GM23338 (cell line): ENCODE results near the gene CD34. TPM values are rescaled to one million over a fixed set of nuclear protein-coding genes. Genes with fewer than 3 reads are reported as not detected.

ENCODE experiments used
- ATAC-seq: fragments of 200-7000 bp; cut with Tn5 transposase; 3 replicates; pipeline ENCODE4 v1.9.1; 2020
- DNase-seq: peaks from one replicate; pipeline ENCODE4 v3.0.0-alpha.2; 2015; ENCODE audit warnings: low spot score
- H2AFZ ChIP-seq: fragments of 200-600 bp; sonication (generic); 2 replicates; pipeline ENCODE4 v1.8.0; 2016; ENCODE audit warnings: antibody characterized with exemption, mild to moderate bottlenecking, moderate library complexity
- H3F3A ChIP-seq: fragments of 200-600 bp; sonication (generic); replicated peaks from 2 replicates; pipeline ENCODE4 v1.8.0; 2017; ENCODE audit warnings: antibody characterized with exemption, mixed run types, low read depth
- H3K27ac ChIP-seq: fragments of 200-600 bp; sonication (generic); 2 replicates; pipeline ENCODE4 v1.6.1; 2016; ENCODE audit warnings: low read depth
- H3K27me3 ChIP-seq: fragments of 200-600 bp; sonication (generic); 2 replicates; pipeline ENCODE4 v1.8.0; 2016; ENCODE audit warnings: mild to moderate bottlenecking, mixed run types, moderate library complexity; ENCODE audit not compliant: insufficient read depth
- H3K36me3 ChIP-seq: fragments of 200-600 bp; sonication (generic); 2 replicates; pipeline ENCODE4 v1.8.0; 2016; ENCODE audit warnings: mild to moderate bottlenecking; ENCODE audit not compliant: insufficient read depth
- H3K4me1 ChIP-seq: fragments of 200-600 bp; sonication (generic); 2 replicates; pipeline ENCODE4 v1.8.0; 2016; ENCODE audit warnings: mild to moderate bottlenecking, moderate library complexity; ENCODE audit not compliant: insufficient read depth
- H3K4me2 ChIP-seq: fragments of 200-600 bp; sonication (generic); 2 replicates; pipeline ENCODE4 v1.7.1; 2017; ENCODE audit warnings: mixed run types
- H3K4me3 ChIP-seq: fragments of 200-600 bp; sonication (generic); 2 replicates; pipeline ENCODE4 v1.6.1; 2016; ENCODE audit warnings: mixed run types
- H3K79me2 ChIP-seq: fragments of 200-600 bp; sonication (generic); replicated peaks from 2 replicates; pipeline ENCODE4 v1.8.0; 2017; ENCODE audit warnings: mild to moderate bottlenecking; ENCODE audit not compliant: insufficient read depth
- H3K9me2 ChIP-seq: fragments of 200-600 bp; sonication (generic); 2 replicates; pipeline ENCODE4 v1.8.0; 2017; ENCODE audit not compliant: insufficient read depth
- H4K20me1 ChIP-seq: fragments of 200-600 bp; sonication (generic); replicated peaks from 2 replicates; pipeline ENCODE4 v1.8.0; 2017; ENCODE audit warnings: mild to moderate bottlenecking; ENCODE audit not compliant: insufficient read depth
- H3K27ac Mint-ChIP-seq: 2 replicates; pipeline ENCODE4 v1.8.0; 2020; ENCODE audit warnings: inconsistent platforms, mild to moderate bottlenecking, moderate library complexity, mixed read lengths
- H3K27me3 Mint-ChIP-seq: 3 replicates; pipeline ENCODE4 v1.8.0; 2022; ENCODE audit warnings: low read depth, mild to moderate bottlenecking, moderate library complexity, mixed read lengths, inconsistent platforms; ENCODE audit not compliant: insufficient read depth, poor library complexity
- H3K36me3 Mint-ChIP-seq: 3 replicates; pipeline ENCODE4 v1.8.0; 2021; ENCODE audit warnings: low read depth, mild to moderate bottlenecking, inconsistent platforms, moderate library complexity, mixed read lengths
- H3K4me1 Mint-ChIP-seq: 3 replicates; pipeline ENCODE4 v1.8.0; 2020; ENCODE audit warnings: mild to moderate bottlenecking, inconsistent platforms, mixed read lengths
- H3K4me3 Mint-ChIP-seq: 3 replicates; pipeline ENCODE4 v1.8.0; 2021; ENCODE audit warnings: moderate library complexity, mild to moderate bottlenecking, inconsistent platforms, mixed read lengths
- H3K9me3 Mint-ChIP-seq: 3 replicates; pipeline ENCODE4 v1.8.0; 2020; ENCODE audit warnings: moderate library complexity, mild to moderate bottlenecking, inconsistent platforms, mixed read lengths
- CREB1 ChIP-seq: fragments of 250-450 bp; sonication (Bioruptor Pico); IDR thresholded peaks from 2 replicates; pipeline ENCODE4 v1.5.0; 2020; ENCODE audit warnings: low read depth, mild to moderate bottlenecking, moderate library complexity
- EZH2 ChIP-seq: fragments of 200-600 bp; sonication (generic); IDR thresholded peaks from one replicate; pipeline ENCODE4 v1.8.0; 2017; ENCODE audit warnings: antibody characterized with exemption, mild to moderate bottlenecking, low read depth; ENCODE audit not compliant: unreplicated experiment
- EZH2phosphoT487 ChIP-seq: fragments of 200-600 bp; sonication (generic); IDR thresholded peaks from one replicate; pipeline ENCODE4 v1.8.1; 2018; ENCODE audit warnings: antibody characterized with exemption; ENCODE audit not compliant: unreplicated experiment
- JUNB ChIP-seq: IDR thresholded peaks from one replicate; pipeline ENCODE4 v1.6.1; 2016; ENCODE audit warnings: antibody characterized with exemption; ENCODE audit not compliant: unreplicated experiment
- NANOG ChIP-seq: IDR thresholded peaks from 2 replicates; pipeline ENCODE4 v1.6.1; 2016; ENCODE audit warnings: antibody characterized with exemption, borderline replicate concordance
- POLR2AphosphoS5 ChIP-seq: IDR thresholded peaks from 2 replicates; pipeline ENCODE4 v1.6.1; 2016; ENCODE audit warnings: antibody characterized with exemption, low read depth
- STAT1 ChIP-seq: IDR thresholded peaks from one replicate; pipeline ENCODE4 v1.6.1; 2016; ENCODE audit warnings: antibody characterized with exemption; ENCODE audit not compliant: unreplicated experiment
- ZNF114 ChIP-seq: fragments of 250-450 bp; sonication (Bioruptor Pico); IDR thresholded peaks from 2 replicates; pipeline ENCODE4 v1.5.0; 2020; ENCODE audit warnings: mild to moderate bottlenecking, moderate library complexity
- ZNF331 ChIP-seq: fragments of 250-450 bp; sonication (Bioruptor Pico); IDR thresholded peaks from 2 replicates; pipeline ENCODE4 v1.5.0; 2020; ENCODE audit warnings: low read depth, mild to moderate bottlenecking, moderate library complexity
- polyA plus RNA-seq: library from polyadenylated mRNA; unstranded; fragments of >200 nt; fragmentation: Nextera tagmentation; extraction: Ambion mirVana; gene quantifications from 2 replicates; pipeline ENCODE4 v1.2.1, GENCODE V29; 2016
- total RNA-seq: library from RNA; depleted of rRNA; stranded (reverse); fragments of >200 nt; shearing (Covaris generic); gene quantifications from 2 replicates; pipeline ENCODE4 v1.2.3, GENCODE V29; 2014
- TF ChIP-seq, protein P1 (sequence below): IDR thresholded peaks from 2 replicates; pipeline ENCODE4 v1.6.1; 2016; ENCODE audit warnings: antibody characterized with exemption
- TF ChIP-seq, protein P2 (sequence below), 2 experiments: fragments of 200-600 bp in 1 of 2; sonication (generic) in 1 of 2; conservative IDR thresholded peaks; 2 replicates each; pipeline versions ENCODE4 v1.5.1 to v1.6.1; 2016 to 2017; ENCODE audit warnings: antibody characterized with exemption in 2 of 2, low read depth in 2 of 2, mild to moderate bottlenecking in 2 of 2, moderate library complexity in 1 of 2
- TF ChIP-seq, protein P3 (sequence below): IDR thresholded peaks from one replicate; pipeline ENCODE4 v1.6.1; 2018; ENCODE audit warnings: antibody characterized with exemption; ENCODE audit not compliant: unreplicated experiment
- TF ChIP-seq, protein P4 (sequence below): fragments of 250-450 bp; sonication (Bioruptor Pico); IDR thresholded peaks from 2 replicates; pipeline ENCODE4 v1.5.0; 2020; ENCODE audit warnings: mild to moderate bottlenecking, moderate library complexity

The CD34 gene
- total and polyA plus RNA-seq, 2 experiments from 2014 or later = 0.07 to 0.18 TPM

DNA sequence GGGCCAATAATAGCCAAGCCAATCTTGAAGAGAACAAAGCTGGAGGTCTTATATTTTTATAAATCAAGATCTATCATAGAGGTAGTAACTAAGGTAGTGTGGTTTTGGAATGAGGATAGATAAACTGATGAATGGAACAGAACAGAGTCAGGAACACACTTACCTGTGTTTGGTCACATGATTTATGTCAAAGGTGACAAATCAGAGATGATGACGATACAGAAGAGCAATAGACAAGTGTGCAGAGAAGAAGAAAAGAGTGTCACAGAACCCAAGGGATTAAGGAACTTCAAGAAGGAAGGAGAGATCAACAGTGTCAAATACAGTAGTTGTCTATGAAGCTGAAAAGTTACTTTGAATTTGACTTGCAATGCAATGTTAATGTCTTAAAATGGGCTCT, 16.1 kb upstream of the CD34 start:
- H3K36me3 Mint-ChIP-seq = no peaks in the 10 kb centered on the region
- ATAC-seq = no peak
- TF ChIP-seq JUNB = no peak
- TF ChIP-seq, protein P1, sequence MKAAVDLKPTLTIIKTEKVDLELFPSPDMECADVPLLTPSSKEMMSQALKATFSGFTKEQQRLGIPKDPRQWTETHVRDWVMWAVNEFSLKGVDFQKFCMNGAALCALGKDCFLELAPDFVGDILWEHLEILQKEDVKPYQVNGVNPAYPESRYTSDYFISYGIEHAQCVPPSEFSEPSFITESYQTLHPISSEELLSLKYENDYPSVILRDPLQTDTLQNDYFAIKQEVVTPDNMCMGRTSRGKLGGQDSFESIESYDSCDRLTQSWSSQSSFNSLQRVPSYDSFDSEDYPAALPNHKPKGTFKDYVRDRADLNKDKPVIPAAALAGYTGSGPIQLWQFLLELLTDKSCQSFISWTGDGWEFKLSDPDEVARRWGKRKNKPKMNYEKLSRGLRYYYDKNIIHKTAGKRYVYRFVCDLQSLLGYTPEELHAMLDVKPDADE = no peak
- TF ChIP-seq ZNF114 = no peak
- TF ChIP-seq POLR2AphosphoS5 = no peak
- no peak for TF ChIP-seq STAT1
- TF ChIP-seq, protein P2, sequence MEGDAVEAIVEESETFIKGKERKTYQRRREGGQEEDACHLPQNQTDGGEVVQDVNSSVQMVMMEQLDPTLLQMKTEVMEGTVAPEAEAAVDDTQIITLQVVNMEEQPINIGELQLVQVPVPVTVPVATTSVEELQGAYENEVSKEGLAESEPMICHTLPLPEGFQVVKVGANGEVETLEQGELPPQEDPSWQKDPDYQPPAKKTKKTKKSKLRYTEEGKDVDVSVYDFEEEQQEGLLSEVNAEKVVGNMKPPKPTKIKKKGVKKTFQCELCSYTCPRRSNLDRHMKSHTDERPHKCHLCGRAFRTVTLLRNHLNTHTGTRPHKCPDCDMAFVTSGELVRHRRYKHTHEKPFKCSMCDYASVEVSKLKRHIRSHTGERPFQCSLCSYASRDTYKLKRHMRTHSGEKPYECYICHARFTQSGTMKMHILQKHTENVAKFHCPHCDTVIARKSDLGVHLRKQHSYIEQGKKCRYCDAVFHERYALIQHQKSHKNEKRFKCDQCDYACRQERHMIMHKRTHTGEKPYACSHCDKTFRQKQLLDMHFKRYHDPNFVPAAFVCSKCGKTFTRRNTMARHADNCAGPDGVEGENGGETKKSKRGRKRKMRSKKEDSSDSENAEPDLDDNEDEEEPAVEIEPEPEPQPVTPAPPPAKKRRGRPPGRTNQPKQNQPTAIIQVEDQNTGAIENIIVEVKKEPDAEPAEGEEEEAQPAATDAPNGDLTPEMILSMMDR (conservative IDR thresholded peaks at IDR 0.05; ENCODE audit: low read depth in 2 of 2) = no peak
- TF ChIP-seq, protein P3, sequence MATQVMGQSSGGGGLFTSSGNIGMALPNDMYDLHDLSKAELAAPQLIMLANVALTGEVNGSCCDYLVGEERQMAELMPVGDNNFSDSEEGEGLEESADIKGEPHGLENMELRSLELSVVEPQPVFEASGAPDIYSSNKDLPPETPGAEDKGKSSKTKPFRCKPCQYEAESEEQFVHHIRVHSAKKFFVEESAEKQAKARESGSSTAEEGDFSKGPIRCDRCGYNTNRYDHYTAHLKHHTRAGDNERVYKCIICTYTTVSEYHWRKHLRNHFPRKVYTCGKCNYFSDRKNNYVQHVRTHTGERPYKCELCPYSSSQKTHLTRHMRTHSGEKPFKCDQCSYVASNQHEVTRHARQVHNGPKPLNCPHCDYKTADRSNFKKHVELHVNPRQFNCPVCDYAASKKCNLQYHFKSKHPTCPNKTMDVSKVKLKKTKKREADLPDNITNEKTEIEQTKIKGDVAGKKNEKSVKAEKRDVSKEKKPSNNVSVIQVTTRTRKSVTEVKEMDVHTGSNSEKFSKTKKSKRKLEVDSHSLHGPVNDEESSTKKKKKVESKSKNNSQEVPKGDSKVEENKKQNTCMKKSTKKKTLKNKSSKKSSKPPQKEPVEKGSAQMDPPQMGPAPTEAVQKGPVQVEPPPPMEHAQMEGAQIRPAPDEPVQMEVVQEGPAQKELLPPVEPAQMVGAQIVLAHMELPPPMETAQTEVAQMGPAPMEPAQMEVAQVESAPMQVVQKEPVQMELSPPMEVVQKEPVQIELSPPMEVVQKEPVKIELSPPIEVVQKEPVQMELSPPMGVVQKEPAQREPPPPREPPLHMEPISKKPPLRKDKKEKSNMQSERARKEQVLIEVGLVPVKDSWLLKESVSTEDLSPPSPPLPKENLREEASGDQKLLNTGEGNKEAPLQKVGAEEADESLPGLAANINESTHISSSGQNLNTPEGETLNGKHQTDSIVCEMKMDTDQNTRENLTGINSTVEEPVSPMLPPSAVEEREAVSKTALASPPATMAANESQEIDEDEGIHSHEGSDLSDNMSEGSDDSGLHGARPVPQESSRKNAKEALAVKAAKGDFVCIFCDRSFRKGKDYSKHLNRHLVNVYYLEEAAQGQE = no peak
- no peak for TF ChIP-seq CREB1
- TF ChIP-seq ZNF331 (CRISPR knock-in tag) = no peak
- TF ChIP-seq NANOG = no peak
- TF ChIP-seq EZH2phosphoT487 = no peak
- TF ChIP-seq, protein P4, sequence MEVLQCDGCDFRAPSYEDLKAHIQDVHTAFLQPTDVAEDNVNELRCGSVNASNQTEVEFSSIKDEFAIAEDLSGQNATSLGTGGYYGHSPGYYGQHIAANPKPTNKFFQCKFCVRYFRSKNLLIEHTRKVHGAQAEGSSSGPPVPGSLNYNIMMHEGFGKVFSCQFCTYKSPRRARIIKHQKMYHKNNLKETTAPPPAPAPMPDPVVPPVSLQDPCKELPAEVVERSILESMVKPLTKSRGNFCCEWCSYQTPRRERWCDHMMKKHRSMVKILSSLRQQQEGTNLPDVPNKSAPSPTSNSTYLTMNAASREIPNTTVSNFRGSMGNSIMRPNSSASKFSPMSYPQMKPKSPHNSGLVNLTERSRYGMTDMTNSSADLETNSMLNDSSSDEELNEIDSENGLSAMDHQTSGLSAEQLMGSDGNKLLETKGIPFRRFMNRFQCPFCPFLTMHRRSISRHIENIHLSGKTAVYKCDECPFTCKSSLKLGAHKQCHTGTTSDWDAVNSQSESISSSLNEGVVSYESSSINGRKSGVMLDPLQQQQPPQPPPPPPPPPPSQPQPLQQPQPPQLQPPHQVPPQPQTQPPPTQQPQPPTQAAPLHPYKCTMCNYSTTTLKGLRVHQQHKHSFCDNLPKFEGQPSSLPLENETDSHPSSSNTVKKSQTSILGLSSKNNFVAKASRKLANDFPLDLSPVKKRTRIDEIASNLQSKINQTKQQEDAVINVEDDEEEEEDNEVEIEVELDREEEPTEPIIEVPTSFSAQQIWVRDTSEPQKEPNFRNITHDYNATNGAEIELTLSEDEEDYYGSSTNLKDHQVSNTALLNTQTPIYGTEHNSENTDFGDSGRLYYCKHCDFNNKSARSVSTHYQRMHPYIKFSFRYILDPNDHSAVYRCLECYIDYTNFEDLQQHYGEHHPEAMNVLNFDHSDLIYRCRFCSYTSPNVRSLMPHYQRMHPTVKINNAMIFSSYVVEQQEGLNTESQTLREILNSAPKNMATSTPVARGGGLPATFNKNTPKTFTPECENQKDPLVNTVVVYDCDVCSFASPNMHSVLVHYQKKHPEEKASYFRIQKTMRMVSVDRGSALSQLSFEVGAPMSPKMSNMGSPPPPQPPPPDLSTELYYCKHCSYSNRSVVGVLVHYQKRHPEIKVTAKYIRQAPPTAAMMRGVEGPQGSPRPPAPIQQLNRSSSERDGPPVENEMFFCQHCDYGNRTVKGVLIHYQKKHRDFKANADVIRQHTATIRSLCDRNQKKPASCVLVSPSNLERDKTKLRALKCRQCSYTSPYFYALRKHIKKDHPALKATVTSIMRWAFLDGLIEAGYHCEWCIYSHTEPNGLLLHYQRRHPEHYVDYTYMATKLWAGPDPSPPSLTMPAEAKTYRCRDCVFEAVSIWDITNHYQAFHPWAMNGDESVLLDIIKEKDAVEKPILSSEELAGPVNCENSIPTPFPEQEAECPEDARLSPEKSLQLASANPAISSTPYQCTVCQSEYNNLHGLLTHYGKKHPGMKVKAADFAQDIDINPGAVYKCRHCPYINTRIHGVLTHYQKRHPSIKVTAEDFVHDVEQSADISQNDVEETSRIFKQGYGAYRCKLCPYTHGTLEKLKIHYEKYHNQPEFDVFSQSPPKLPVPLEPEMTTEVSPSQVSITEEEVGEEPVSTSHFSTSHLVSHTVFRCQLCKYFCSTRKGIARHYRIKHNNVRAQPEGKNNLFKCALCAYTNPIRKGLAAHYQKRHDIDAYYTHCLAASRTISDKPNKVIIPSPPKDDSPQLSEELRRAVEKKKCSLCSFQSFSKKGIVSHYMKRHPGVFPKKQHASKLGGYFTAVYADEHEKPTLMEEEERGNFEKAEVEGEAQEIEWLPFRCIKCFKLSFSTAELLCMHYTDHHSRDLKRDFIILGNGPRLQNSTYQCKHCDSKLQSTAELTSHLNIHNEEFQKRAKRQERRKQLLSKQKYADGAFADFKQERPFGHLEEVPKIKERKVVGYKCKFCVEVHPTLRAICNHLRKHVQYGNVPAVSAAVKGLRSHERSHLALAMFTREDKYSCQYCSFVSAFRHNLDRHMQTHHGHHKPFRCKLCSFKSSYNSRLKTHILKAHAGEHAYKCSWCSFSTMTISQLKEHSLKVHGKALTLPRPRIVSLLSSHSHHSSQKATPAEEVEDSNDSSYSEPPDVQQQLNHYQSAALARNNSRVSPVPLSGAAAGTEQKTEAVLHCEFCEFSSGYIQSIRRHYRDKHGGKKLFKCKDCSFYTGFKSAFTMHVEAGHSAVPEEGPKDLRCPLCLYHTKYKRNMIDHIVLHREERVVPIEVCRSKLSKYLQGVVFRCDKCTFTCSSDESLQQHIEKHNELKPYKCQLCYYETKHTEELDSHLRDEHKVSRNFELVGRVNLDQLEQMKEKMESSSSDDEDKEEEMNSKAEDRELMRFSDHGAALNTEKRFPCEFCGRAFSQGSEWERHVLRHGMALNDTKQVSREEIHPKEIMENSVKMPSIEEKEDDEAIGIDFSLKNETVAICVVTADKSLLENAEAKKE (CRISPR knock-in tag) = no peak
- no peak for TF ChIP-seq EZH2

More for the DNA sequence above, 16.1 kb upstream of the CD34 start:
- Histone ChIP-seq H4K20me1 (no peaks in the 10 kb centered on the region), H3K9me2 (no peaks in the 10 kb centered on the region), H3K79me2 (no peaks in the 10 kb centered on the region), H3K36me3 (no peaks in the 10 kb centered on the region), H3F3A (no peaks in the 10 kb centered on the region), H3K4me3 (no peak overlapping the region), H2AFZ (no peak overlapping the region), H3K27me3 (no peaks in the 10 kb centered on the region), H3K4me2 (no peak overlapping the region), H3K4me1 (peaks cover 15% of the 10 kb centered on the region), H3K27ac (no peak overlapping the region)
- Mint-ChIP-seq H3K4me1 (peaks cover 21% of the 10 kb centered on the region), H3K27me3 (no peaks in the 10 kb centered on the region), H3K9me3 (no peaks in the 10 kb centered on the region; the same call in 2 of the 3 replicates), H3K27ac (no peak overlapping the region), H3K4me3 (no peak overlapping the region)
- no peak for DNase-seq
